ENCODE results near the gene MYRIP.

- no peak for TF ChIP-seq CTCF (IDR thresholded peaks at IDR 0.05)
- TF ChIP-seq POLR2A (IDR thresholded peaks at IDR 0.05) = no peak
Measured at GRCh38 chr3:40037582-40037981, 228.2 kb downstream of the MYRIP start.
